HFF-Myc (cell line): Measurements from ENCODE around the gene PLEKHA4.
"Not testable (repeated sequence)": the region's sequence is repeated elsewhere in the genome, so short reads cannot be mapped to it uniquely, and the experiment has no call there.

ENCODE experiments used
- DNase-seq: peaks from one replicate; pipeline ENCODE4 v3.0.0-alpha.2; 2011; ENCODE audit warnings: low read depth; ENCODE audit errors: extremely low read depth
- H3K4me3 ChIP-seq: replicated peaks from 2 replicates; pipeline ENCODE4 v1.5.1; 2011; ENCODE audit warnings: low read depth, mild to moderate bottlenecking, control low read depth, low read length
- CTCF ChIP-seq: IDR thresholded peaks from 2 replicates; pipeline ENCODE4 v1.5.1; 2012; ENCODE audit warnings: mild to moderate bottlenecking, low read depth, low read length, control low read depth; ENCODE audit errors: missing control alignments

The PLEKHA4 gene

GRCh38 chr19:48795685-48796070 lies 72.7 kb downstream of the PLEKHA4 start:
- no peak for TF ChIP-seq CTCF
- DNase-seq = no peak
- no peak overlapping the region for H3K4me3 ChIP-seq

- peak overlapping the region; percentile 43 for H3K4me3 ChIP-seq
- peak; percentile 95 for TF ChIP-seq CTCF
- DNase-seq = peak; percentile 83
Observed at GRCh38 chr19:48795055-48795684, 73.2 kb downstream of the PLEKHA4 start.

GRCh38 chr19:48794291-48794690 lies 74.1 kb downstream of the PLEKHA4 start:
- H3K4me3 ChIP-seq = no peak overlapping the region
- no peak for DNase-seq
- no peak for TF ChIP-seq CTCF

DNA sequence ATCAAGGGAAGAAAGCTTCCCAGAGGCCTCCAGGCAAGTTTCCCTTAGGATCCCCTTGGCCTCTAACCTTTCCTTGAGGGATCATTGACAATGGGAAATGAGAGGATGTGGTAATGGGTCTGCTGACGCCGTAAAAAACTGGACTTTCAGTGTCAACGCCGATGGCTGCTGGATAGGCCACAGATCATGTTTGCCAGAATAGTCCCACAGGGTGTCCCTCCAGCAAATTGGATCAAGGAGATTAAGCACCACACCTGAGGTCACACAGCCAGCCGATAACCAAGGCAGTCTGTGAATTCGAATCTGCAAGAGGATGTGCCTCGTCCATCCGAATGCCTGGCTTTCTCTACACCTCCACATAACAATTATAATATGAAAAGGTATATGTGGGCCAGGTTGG lies 75.1 kb downstream of the PLEKHA4 start:
- DNase-seq = no peak
- H3K4me3 ChIP-seq = no peak overlapping the region
- no peak for TF ChIP-seq CTCF

GRCh38 chr19:48787331-48787730 lies 81.1 kb downstream of the PLEKHA4 start:
- H3K4me3 ChIP-seq, DNase-seq: not testable (repeated sequence)
